Heart left ventricle (tissue), 13 donors: ENCODE results near the gene YIPF6.

Experiments
- POLR2A ChIP-seq, 2 donors: fragments of 450-650 bp; IDR thresholded peaks; one replicate each; pipeline ENCODE4 v1.6.1; 2017; ENCODE audit warnings: antibody characterized with exemption in 2 of 2, mild to moderate bottlenecking in 2 of 2, moderate library complexity in 2 of 2
- TF ChIP-seq, protein P1 (sequence below), 12 donors: fragments of 200-600 bp; sonication (generic) in 4 of 12; IDR thresholded peaks; one replicate each; pipeline versions ENCODE4 v1.5.0 to v1.8.0; 2018 to 2022; ENCODE audit warnings: antibody characterized with exemption in 12 of 12, mild to moderate bottlenecking in 5 of 12
- donor health status: ischemic (EF 13 %, LVEDD 7.1; RV severe dilation, severe dysfunction).
- donor health status: DM: no; HTN: yes; CAD: no.
- donor health status: DM: no; HTN: no; CAD: no.
- donor health status: ischemic (EF 25% LVEDD 6.9; RV normal size, moderate dysfunction).
- donor health status: ischemic (EF 25% LVEDD 5.7; RV mildly dilated, moderate dysfunction).
- donor health status: ischemic (EF 35%, LVEDD 5.7; RV mildly dilated, moderate dysfunction).
- donor health status: nonischemic (EF 11% LVEDD 7.7; RV severe dilation, severe dysfunction).
- donor health status: DM: yes; HTN: yes; CAD: no.
- donor health status: PGD.
- donor health status: ischemic (EF 29% LVEDD 5.4; RV normal size, mild dysfunction).
- donor health status: nonischemic (EF 23%, LVEDD 6.1; RV moderate dilation, normal function).

DNA sequence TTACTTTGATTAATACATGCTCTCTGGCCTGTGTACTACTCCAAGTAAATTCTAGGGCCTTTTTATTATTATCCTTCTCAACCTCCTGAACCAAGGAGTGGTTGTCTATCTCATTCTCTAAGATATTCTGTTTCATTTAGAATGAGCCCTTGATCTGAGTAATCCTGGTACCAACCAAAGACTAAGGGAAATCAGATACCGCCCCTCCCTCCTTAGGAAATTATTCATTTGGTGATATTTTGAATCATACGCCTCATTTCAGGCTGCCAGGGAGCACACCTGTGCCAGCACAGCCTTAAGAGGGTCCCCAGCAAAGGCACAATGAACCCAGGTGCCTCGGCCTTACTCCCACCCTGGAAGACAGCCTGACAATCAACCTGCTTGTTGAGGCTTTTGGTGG lies 75.4 kb downstream of the YIPF6 start:
- TF ChIP-seq, protein P1, sequence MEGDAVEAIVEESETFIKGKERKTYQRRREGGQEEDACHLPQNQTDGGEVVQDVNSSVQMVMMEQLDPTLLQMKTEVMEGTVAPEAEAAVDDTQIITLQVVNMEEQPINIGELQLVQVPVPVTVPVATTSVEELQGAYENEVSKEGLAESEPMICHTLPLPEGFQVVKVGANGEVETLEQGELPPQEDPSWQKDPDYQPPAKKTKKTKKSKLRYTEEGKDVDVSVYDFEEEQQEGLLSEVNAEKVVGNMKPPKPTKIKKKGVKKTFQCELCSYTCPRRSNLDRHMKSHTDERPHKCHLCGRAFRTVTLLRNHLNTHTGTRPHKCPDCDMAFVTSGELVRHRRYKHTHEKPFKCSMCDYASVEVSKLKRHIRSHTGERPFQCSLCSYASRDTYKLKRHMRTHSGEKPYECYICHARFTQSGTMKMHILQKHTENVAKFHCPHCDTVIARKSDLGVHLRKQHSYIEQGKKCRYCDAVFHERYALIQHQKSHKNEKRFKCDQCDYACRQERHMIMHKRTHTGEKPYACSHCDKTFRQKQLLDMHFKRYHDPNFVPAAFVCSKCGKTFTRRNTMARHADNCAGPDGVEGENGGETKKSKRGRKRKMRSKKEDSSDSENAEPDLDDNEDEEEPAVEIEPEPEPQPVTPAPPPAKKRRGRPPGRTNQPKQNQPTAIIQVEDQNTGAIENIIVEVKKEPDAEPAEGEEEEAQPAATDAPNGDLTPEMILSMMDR (IDR thresholded peaks at IDR 0.05): no peak
- no peak for TF ChIP-seq POLR2A (IDR thresholded peaks at IDR 0.05)
